Mucosa of stomach (tissue), 1 donor: ENCODE data around the gene FBN1.

Experiments used
- H3K27me3 ChIP-seq: one replicate; pipeline ENCODE4 v1.7.0; 2013; ENCODE audit warnings: mild to moderate bottlenecking, low read length; ENCODE audit not compliant: control insufficient read depth, insufficient read depth
- H3K36me3 ChIP-seq: one replicate; pipeline ENCODE4 v1.7.0; 2013; ENCODE audit warnings: low read length; ENCODE audit not compliant: control insufficient read depth, insufficient read depth
- H3K4me1 ChIP-seq: one replicate; pipeline ENCODE4 v1.7.0; 2013; ENCODE audit warnings: mild to moderate bottlenecking, low read length; ENCODE audit not compliant: control insufficient read depth, insufficient read depth
- H3K4me3 ChIP-seq: one replicate; pipeline ENCODE4 v1.7.0; 2013; ENCODE audit warnings: low read length
- H3K9ac ChIP-seq: one replicate; pipeline ENCODE4 v1.7.0; 2013; ENCODE audit warnings: mild to moderate bottlenecking, low read length, moderate library complexity
- H3K9me3 ChIP-seq: one replicate; pipeline ENCODE4 v1.7.0; 2013; ENCODE audit warnings: mild to moderate bottlenecking, low read length, moderate library complexity; ENCODE audit not compliant: control insufficient read depth
- donor health status: Pancreatic carcinoma.

FBN1 gene

DNA sequence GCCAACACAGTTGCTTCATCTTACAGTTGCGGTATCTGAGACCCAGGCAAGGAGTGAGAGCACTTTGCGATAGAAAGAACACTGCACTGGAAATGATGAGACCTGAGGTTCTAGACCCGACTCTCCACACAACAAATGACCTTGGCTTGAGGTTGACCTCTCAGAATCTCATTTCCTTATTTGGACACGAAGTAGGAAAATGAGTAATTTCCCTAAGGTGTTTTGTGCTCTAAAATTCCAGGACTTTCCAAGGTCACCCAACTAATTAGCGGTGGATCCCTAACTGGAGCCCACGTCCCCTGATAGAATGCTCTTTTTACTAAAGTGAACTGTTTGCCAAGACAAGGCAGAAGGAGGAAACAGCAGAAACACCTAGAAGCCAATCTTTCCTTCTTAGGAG lies 26.7 kb upstream of the FBN1 start:
- no peak overlapping the region for H3K4me3 ChIP-seq
- H3K9ac ChIP-seq: no peak overlapping the region
- no peaks in the 10 kb centered on the region for H3K4me1 ChIP-seq

DNA sequence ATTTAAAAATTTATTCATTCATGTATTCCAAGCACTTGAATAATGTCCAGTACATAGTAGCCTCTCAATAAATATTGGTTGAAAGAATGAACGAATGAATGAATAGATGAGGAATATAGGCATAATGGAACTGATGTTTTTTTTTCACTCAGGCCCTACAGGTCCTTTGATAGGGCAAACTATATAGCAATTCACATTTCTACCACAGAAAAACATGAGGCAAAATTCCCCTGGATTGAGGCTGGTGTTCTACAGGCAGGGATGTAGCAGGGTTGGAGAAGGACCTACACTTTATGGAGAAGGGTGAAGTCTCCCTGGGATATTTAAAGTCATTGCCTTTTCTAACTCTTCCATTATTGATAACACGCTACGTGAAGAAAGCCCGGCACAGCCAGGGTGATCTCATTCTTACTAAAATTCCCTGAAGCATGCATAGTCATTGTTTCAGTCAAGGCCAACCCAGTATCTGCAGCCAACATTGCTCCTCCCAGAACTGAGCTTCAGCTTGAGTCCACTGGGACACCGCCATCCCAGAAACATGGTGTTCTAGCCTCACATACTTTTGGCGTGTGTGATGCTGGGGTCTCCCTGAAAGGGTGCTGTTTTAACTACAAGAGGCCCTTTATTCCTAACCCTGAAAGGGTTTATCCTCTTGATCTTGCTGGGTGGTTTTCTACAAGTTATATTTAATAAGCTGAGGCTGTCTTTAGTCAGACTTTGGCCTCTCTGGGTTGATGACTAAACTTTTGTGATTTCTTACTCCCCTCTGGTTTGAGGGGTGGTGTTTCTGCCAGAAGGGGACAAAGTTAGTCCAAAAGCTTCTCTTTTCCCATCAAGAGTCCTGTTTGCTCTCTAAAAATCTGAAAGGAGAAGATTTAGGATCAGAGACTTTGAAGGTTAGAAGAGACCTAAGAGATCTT lies 25.9 kb upstream of the FBN1 start:
- Histone ChIP-seq H3K36me3 (no peaks in the 10 kb centered on the region), H3K9me3 (no peaks in the 10 kb centered on the region), H3K4me3 (no peak overlapping the region), H3K27me3 (no peaks in the 10 kb centered on the region), H3K9ac (no peak overlapping the region), H3K4me1 (no peaks in the 10 kb centered on the region)

More for the DNA sequence above, 26.7 kb upstream of the FBN1 start:
- H3K36me3 ChIP-seq: no peaks in the 10 kb centered on the region
- no peaks in the 10 kb centered on the region for H3K27me3 ChIP-seq
- H3K9me3 ChIP-seq: no peaks in the 10 kb centered on the region

DNA sequence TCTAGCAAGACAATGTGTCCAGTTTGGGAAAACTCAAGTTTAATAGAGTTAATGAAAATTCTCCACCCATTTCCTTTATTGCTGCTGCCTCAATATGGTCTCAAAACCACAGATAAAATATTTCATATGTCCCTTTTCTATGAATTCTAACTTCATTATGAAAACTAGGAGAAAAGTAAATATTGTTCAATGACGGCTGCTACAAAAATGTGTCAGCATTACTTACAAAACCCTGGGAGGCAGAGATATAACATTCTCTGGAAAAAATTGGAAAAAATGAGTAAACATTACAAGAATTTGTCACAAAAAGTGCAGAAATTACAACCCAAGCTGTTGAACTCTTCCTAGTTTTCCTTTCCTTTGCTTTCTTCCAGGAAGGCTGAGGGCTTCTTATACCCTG lies 22.2 kb upstream of the FBN1 start:
- Histone ChIP-seq H3K4me1 (no peaks in the 10 kb centered on the region), H3K27me3 (no peaks in the 10 kb centered on the region), H3K9ac (no peak overlapping the region), H3K36me3 (no peaks in the 10 kb centered on the region), H3K4me3 (no peak overlapping the region), H3K9me3 (no peaks in the 10 kb centered on the region)

DNA sequence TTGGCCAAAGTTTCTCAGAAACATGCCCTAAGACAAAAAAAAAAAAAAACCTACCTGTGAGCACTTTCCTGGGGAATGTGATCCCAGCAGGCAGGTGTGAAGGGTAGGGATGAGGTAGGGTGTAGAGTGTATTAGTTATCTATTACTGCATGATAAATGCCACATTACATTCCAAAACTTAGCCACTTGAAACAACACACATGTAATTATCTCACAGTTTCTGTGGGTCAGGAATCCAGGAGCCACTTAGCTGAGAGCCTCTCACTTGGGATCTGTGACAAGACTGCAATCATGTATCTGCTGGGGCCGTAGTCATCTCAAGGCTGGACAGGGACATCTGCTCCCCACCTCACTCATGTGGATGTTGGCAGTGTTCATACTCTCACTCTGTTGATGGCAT lies 18.9 kb upstream of the FBN1 start:
- H3K4me1 ChIP-seq: no peaks in the 10 kb centered on the region
- H3K9ac ChIP-seq: no peak overlapping the region
- H3K36me3 ChIP-seq: no peaks in the 10 kb centered on the region
- H3K9me3 ChIP-seq: no peaks in the 10 kb centered on the region
- no peak overlapping the region for H3K4me3 ChIP-seq
- no peaks in the 10 kb centered on the region for H3K27me3 ChIP-seq

DNA sequence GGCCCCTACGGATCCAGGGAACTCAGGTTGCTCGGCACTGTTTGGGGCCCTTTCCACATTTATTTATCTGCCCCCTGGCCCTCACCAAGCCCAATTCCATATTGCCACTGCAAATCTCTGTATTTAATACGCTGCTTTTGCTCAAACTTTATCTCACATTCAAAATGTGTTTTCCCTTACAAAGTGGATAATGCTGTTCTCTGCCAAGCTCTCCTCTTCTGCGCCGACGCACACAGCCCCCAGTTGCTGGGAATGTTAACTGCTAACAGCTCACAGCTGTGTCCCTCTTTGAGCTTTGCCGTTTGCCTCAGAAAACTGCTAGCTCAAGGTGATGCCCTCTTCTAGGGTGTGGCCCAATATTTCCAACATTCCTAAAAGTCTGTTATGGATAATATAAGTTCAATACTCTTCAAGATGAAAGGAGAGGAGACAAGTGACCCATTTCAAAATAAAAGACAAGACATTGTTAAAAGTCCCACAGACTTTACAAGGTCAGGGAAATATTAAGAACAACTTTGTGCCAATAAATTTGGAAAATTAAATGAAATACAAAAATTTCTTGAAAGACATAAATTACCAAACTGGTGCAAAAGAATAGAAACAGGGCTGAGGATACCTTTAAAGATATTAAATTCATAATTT lies 12.6 kb upstream of the FBN1 start:
- no peaks in the 10 kb centered on the region for H3K9me3 ChIP-seq
- H3K4me1 ChIP-seq: no peaks in the 10 kb centered on the region
- no peak overlapping the region for H3K9ac ChIP-seq
- no peak overlapping the region for H3K4me3 ChIP-seq
- H3K36me3 ChIP-seq: no peaks in the 10 kb centered on the region
- no peaks in the 10 kb centered on the region for H3K27me3 ChIP-seq

DNA sequence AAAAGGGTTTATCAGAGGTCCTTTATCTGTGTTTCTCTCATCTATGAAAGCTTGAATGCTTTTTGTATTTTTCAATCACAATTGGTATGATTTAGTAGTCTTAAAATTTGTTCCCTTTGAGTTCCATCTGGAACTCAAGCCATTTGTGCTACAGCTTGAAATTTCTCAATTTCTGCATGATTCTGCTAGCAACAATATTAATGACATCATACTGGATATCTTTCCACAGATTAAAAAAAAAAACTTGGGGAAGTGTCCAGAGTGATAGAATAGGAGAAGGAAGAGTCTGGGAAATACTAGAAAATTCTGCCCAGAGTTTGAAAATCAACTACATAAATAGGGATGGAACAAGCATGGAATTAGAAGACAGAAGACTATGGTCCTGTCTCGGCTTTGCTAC lies 9.3 kb upstream of the FBN1 start:
- no peak overlapping the region for H3K4me3 ChIP-seq
- H3K9me3 ChIP-seq: no peaks in the 10 kb centered on the region
- H3K36me3 ChIP-seq: no peaks in the 10 kb centered on the region
- no peaks in the 10 kb centered on the region for H3K27me3 ChIP-seq
- no peaks in the 10 kb centered on the region for H3K4me1 ChIP-seq
- no peak overlapping the region for H3K9ac ChIP-seq

DNA sequence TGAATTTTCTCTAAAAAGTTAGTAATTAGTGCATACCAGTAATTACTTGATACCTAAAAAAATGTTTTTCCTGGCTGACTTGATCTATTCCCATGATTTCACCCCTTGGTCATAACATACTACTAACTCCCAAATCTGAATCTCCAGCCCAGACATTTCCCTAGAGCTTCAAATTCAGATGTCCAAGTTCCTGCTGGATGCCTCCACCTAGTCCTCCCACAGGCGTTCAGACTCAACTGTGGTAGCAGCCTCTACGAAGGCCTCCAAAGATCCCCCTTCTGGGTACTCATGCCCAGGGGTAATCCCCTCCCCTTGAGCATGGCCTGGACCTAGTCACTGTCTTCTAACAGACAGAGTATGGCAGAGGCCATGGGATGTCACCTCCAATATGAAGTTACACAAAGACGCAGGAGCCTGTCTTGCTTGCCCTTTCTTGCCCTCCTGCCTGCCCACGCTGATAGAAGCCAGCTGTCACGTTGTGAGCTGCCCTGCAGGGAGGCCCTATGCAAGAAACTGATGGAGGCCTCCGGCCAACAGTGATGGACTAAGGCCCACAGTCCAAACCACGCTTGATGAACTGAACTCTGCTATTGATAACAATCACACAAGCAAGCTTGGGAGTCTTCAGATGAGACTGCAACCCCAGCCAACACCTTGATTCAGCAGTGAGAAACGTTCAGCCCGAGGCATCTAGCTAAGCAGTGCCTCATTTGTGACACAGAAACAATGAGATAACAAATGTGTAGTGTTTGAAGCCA lies 8.6 kb upstream of the FBN1 start:
- no peaks in the 10 kb centered on the region for H3K4me1 ChIP-seq
- no peaks in the 10 kb centered on the region for H3K27me3 ChIP-seq
- no peaks in the 10 kb centered on the region for H3K9me3 ChIP-seq
- H3K9ac ChIP-seq: no peak overlapping the region
- H3K4me3 ChIP-seq: no peak overlapping the region
- no peaks in the 10 kb centered on the region for H3K36me3 ChIP-seq

DNA sequence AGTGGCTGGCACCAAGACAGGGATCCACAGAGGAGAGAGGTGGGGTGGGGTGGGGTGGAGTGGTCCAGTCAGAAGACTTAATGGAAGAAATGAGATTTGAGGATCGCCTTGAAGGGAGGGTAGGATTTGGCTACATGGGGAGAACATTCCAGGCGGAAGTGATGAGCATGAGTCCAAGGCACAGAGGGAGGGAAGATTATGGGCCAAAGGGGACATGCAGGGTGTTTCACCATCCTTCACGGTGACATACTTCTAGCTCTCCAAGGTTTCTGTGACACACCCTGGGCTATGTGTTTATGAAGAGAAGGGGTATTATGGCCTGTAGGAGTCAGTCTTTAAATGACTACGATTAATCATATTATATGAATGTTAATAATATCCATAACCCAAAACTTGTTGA lies 7.7 kb upstream of the FBN1 start:
- Histone ChIP-seq H3K9me3 (no peaks in the 10 kb centered on the region), H3K4me3 (no peak overlapping the region), H3K36me3 (no peaks in the 10 kb centered on the region), H3K4me1 (no peaks in the 10 kb centered on the region), H3K27me3 (no peaks in the 10 kb centered on the region), H3K9ac (no peak overlapping the region)

DNA sequence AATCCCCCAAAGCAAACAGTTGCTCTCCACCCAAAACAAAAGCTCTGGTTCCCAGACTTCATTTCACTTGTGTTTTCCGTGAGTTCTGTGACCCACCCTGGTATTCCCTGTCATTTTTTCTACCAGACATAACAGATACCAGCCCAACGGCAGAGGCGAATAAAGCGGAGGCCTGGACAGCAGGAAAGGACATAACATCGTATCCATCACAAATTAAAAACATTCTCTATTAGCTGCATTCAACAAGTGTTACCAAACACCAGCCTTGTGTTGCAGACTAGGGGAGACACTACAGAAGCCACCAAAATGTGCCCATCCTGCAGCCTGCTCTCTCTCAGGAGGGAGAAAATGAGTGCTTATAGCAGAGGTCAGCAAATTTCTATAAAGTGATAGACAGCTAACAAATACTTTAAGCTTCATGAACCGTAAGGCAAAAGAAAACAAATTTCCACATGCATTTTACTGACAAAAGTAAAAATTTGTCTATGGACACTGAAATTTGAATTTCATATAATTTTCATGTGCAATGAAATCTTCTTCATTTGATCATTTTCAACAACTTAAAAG lies 7.1 kb upstream of the FBN1 start:
- H3K4me1 ChIP-seq: no peaks in the 10 kb centered on the region
- H3K27me3 ChIP-seq: no peaks in the 10 kb centered on the region
- H3K9me3 ChIP-seq: no peaks in the 10 kb centered on the region
- H3K36me3 ChIP-seq: no peaks in the 10 kb centered on the region
- H3K9ac ChIP-seq: no peak overlapping the region
- no peak overlapping the region for H3K4me3 ChIP-seq

DNA sequence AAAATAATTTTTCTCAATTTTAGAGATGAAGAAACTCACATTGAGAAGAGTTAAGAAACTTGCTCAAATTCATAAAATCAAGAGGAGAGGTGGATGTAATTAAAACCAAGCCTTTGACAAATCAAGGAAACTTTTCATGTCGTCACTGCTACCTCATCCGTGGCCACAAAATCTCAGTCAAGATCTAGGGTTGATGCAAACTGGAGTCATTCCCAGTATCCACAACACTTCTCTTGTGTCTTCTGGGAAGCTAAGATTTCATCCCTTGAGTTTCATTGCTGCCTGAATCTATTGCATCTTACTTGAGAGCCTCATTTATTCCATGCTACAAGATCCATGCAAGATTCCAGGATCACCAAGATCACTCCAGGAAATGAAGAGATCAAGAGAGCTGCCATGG lies 5.4 kb upstream of the FBN1 start:
- no peaks in the 10 kb centered on the region for H3K4me1 ChIP-seq
- H3K27me3 ChIP-seq: peaks cover 3% of the 10 kb centered on the region
- no peak overlapping the region for H3K9ac ChIP-seq
- no peaks in the 10 kb centered on the region for H3K36me3 ChIP-seq
- H3K4me3 ChIP-seq: no peak overlapping the region
- no peaks in the 10 kb centered on the region for H3K9me3 ChIP-seq

DNA sequence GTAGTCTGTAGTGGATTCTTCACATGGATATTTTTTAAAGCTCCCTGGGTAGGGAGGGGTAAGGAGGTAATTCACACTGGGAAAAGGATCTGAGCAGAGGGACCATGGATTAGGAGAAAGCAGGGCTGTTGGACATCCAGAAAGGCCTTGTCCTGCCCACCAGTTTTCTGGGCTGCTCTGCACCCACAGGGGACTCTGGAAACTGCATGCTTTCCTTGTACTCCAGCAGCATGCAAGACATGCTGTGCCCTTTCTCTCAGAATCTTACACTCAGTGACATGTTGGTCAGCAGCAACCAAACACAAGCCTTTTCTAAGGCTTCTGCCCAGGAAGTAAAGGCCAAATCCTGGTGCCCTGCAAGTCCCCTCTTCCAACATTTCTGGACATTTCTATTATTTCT lies 2.5 kb upstream of the FBN1 start:
- H3K9me3 ChIP-seq: no peaks in the 10 kb centered on the region
- no peak overlapping the region for H3K9ac ChIP-seq

DNA sequence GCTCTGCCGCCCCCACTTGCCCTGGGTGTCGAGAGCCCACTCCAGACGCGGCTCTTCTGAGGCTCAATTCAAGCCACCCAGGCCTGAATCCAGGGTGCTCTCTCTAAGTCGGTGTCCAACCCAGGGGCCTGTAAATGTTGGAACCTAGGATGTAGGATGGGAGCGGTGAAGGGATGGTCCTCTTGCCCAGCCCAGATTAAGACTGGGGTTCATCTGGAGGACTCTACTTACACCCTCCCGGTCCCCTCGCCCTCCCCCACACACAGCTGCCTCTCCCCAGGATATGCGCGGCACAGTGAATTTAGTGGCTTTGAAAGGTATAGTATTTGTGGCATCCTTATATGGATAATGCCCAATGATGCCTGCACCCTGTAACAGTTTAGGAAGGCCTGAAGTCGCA lies 822 bp upstream of the FBN1 start:
- no peaks in the 10 kb centered on the region for H3K9me3 ChIP-seq
- no peak overlapping the region for H3K4me3 ChIP-seq
- H3K27me3 ChIP-seq: peaks cover 24% of the 10 kb centered on the region
- H3K36me3 ChIP-seq: no peaks in the 10 kb centered on the region
- no peaks in the 10 kb centered on the region for H3K4me1 ChIP-seq
- H3K9ac ChIP-seq: peak overlapping the region; percentile 62

More for the DNA sequence above, 2.5 kb upstream of the FBN1 start:
- no peaks in the 10 kb centered on the region for H3K4me1 ChIP-seq
- no peak overlapping the region for H3K4me3 ChIP-seq
- no peaks in the 10 kb centered on the region for H3K36me3 ChIP-seq
- peaks cover 24% of the 10 kb centered on the region for H3K27me3 ChIP-seq
